Duodenal mucosa (tissue), 2 donors: ENCODE measurements around the gene TMEM95.

Experiments used
- H3K27ac ChIP-seq: one replicate; pipeline ENCODE4 v1.7.0; 2013; ENCODE audit warnings: low read depth, low read length
- H3K27me3 ChIP-seq, 2 donors: one replicate each; pipeline ENCODE4 v1.7.0; 2013; ENCODE audit warnings: low read length in 2 of 2, control low read depth in 1 of 2; ENCODE audit not compliant: insufficient read depth in 2 of 2, control insufficient read depth in 1 of 2
- H3K36me3 ChIP-seq, 2 donors: one replicate each; pipeline ENCODE4 v1.7.0; 2013; ENCODE audit warnings: low read length in 2 of 2, control low read depth in 1 of 2; ENCODE audit not compliant: insufficient read depth in 2 of 2, control insufficient read depth in 1 of 2
- H3K4me1 ChIP-seq, 2 donors: one replicate each; pipeline ENCODE4 v1.7.0; 2013; ENCODE audit warnings: low read length in 2 of 2, control low read depth in 1 of 2; ENCODE audit not compliant: insufficient read depth in 2 of 2, control insufficient read depth in 1 of 2
- H3K4me3 ChIP-seq, 2 donors: one replicate each; pipeline ENCODE4 v1.7.0; 2013; ENCODE audit warnings: low read length in 2 of 2, low read depth in 1 of 2
- H3K9ac ChIP-seq, 2 donors: one replicate each; pipeline ENCODE4 v1.7.0; 2013; ENCODE audit warnings: low read length in 2 of 2, low read depth in 1 of 2
- H3K9me3 ChIP-seq, 2 donors: one replicate each; pipeline ENCODE4 v1.7.0; 2013; ENCODE audit warnings: low read length in 2 of 2, control low read depth in 1 of 2; ENCODE audit not compliant: control insufficient read depth in 1 of 2

Gene TMEM95

DNA sequence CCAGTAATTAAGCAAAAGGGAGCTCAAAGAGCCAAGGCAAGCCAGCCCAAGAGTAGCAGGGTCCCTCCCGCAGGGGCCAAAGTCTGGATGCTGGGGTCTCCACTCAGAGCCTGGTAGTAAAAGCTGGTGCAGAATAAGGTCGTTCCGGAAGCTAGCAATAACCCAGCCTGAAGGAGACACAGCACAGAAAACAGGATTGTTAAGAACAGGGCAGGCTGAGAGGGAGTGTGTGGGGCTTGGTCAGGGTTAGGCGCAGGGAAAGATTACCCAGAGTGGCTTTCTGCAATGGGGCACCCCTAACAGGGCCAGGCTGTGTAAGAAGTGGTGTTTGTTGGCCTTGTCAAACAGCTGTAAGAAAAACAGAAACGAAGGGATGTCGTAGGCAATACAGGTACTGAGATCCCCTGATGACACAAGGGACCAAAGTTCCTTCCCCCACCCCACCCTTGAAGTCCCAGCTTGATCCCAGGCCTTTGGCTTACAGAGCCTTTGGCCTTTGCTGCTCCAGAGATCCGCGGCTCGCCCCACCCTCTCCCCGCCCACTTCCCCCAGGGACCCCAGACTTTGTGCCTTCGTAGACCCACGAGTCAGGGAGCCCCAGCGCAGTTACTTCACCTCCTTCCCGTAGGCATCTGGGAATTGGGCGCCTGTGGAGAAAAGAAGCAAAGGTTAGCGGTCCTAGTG lies 48.2 kb downstream of the TMEM95 start:
- Histone ChIP-seq H3K4me3 (peak overlapping the region; percentile 84 to 86), H3K27ac (peak overlapping the region; percentile 93), H3K9ac (peak overlapping the region; percentile 80 to 84), H3K4me1 (peaks cover 7 to 9% of the 10 kb centered on the region in 2 donors), H3K36me3 (no peaks in the 10 kb centered on the region), H3K9me3 (no peaks in the 10 kb centered on the region), H3K27me3 (peaks cover 0 to 12% of the 10 kb centered on the region in 2 donors)

- H3K4me3 ChIP-seq, result peak overlapping the region; percentile 84 to 86
- H3K27me3 ChIP-seq, result peaks cover under 1 to 12% of the 10 kb centered on the region in 2 donors
- H3K9me3 ChIP-seq, result no peaks in the 10 kb centered on the region
- H3K9ac ChIP-seq, result peak overlapping the region; percentile 80 to 84
- no peaks in the 10 kb centered on the region for H3K36me3 ChIP-seq
- H3K27ac ChIP-seq, result peak overlapping the region; percentile 93
- peaks cover 9% of the 10 kb centered on the region in 2 donors for H3K4me1 ChIP-seq
These were observed 48.7 kb downstream of the TMEM95 start for GRCh38 chr17:7403727-7403976.

- Histone ChIP-seq H3K4me3 (peak within 1 kb of the TSS; percentile 84 to 86), H3K36me3 (no peaks in the 10 kb centered on the region), H3K27ac (peak within 1 kb of the TSS; percentile 93), H3K27me3 (peaks cover 4 to 12% of the 10 kb centered on the region in 2 donors), H3K4me1 (peaks cover 9 to 11% of the 10 kb centered on the region in 2 donors), H3K9ac (peak within 1 kb of the TSS; percentile 80 to 84), H3K9me3 (no peaks in the 10 kb centered on the region)
These were observed 49.2 kb downstream of the TMEM95 start, which contains the start of gene TMEM256 for GRCh38 chr17:7403977-7404736. TSS of gene TMEM256 (minus strand) at chr17:7404097. CDS start at chr17:7404084, 13 bp downstream.

DNA sequence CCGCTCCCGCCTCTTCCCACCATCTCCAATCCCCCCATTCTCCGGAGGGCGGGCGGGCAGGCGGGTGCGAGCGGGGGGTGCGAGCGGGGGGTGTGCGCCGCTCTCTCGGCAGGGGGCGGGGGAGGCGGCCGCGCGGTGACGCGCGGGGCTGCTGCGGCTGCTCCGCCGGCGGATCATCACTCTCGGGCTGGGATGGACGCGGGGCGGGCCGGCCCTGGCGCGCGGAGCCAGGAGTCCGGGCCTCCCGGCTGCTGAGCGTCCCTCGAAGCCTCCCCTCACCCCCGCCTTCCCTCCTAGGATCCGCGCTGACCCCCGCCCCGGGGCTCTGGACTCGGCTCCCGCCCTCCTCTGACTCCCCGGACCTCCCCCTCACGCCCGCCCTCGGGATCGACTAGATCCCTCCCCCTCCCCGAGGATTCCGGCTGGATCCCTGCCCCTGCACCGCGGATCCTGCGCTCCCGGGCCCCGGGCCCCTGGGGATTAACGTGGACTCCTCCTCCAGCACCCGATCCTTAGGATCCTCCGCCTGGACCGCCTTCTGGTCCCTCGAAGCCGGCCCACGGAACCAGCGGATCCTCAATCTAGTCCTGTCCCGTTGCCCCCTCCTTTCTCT lies 49.9 kb downstream of the TMEM95 start:
- no peaks in the 10 kb centered on the region for H3K36me3 ChIP-seq
- H3K9me3 ChIP-seq, result no peaks in the 10 kb centered on the region
- no peak overlapping the region for H3K27ac ChIP-seq
- H3K27me3 ChIP-seq, result peaks cover 4 to 12% of the 10 kb centered on the region in 2 donors
- H3K4me1 ChIP-seq, result peaks cover 9 to 11% of the 10 kb centered on the region in 2 donors
- peak overlapping the region; percentile 51 to 61 for H3K4me3 ChIP-seq
- peak overlapping the region in 1 of 2 donors; percentile 33 for H3K9ac ChIP-seq

DNA sequence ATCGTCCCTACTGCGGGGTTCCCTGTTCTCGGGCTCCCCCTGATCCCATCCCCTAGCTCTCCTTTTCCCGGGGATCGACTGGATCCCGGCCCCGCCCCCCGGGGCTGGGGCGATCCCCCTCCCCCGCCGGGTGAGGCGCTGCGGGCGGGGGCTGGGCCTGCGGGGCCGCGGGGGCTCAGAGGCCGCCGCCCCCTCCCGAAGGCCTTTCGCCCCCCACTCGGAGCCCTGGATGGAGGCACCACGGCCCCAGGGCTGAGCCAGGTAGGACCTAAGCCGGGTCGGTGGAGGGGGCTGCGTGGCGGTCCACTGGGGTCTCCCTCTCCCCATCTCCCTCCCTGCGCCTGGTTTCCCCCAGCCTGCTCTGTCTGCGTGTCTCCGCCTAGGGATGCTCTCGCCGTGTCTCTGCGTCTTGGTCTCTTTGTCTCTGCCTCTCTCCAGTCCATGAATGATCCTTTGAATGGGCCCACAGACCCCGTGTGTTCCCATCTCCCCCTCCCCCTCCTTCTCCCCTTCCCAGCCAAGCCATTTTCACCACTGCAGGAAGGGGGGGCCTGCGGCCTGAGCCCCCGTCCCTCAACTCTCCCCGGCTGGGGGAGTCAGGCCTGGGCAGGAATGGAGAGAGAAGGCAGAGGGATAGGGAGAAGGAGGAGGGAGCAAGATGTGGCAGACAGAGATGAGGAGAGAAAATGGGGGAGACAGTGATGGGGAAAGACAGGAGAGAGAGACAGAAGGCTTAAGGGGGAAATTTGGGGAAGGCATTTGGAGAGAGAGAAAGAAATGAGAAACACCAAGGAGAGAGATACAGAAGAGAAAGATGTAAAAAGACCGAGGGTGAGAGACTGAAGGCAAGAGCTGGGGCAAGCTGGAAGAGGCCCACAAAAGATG lies 50.6 kb downstream of the TMEM95 start:
- no peaks in the 10 kb centered on the region for H3K9me3 ChIP-seq
- peak overlapping the region; percentile 43 to 61 for H3K4me3 ChIP-seq
- H3K9ac ChIP-seq, result peak overlapping the region; percentile 2 to 33
- peaks cover 9 to 11% of the 10 kb centered on the region in 2 donors for H3K4me1 ChIP-seq
- H3K27me3 ChIP-seq, result peaks cover 4 to 12% of the 10 kb centered on the region in 2 donors
- H3K27ac ChIP-seq, result no peak overlapping the region
- H3K36me3 ChIP-seq, result no peaks in the 10 kb centered on the region

DNA sequence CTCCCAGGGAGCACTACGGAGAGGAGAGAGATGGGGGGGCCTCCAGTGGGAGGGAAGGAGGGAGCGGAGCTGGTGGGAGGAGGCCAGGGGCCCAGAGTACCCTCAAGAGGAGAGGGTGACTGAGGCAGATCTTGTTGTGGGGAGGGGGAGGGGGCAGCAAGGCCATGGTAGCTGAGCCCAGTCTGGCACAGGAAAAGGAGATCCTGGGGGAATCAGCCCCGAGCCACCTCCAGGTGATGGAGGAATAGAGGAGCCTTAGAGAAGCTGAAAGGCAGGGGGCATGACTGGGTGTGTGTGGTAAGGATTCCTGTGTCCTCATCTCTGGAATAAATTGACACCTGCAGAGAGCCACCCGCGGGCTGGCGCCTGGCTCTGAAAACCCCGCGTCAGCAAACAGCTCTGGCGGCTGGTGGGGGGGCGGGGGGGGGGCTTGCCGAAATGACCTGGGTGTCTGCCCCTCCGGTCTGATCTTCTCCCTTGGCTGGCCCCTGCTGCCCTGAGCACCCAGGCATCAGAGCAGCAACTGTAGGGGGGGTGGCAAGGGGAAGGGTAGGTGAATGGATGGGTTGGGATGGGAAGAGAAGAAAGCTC lies 51.4 kb downstream of the TMEM95 start:
- Histone ChIP-seq H3K4me1 (peaks cover 9 to 11% of the 10 kb centered on the region in 2 donors), H3K27me3 (peaks cover 4 to 12% of the 10 kb centered on the region in 2 donors), H3K9me3 (no peaks in the 10 kb centered on the region), H3K36me3 (no peaks in the 10 kb centered on the region), H3K9ac (no peak overlapping the region), H3K27ac (no peak overlapping the region), H3K4me3 (no peak overlapping the region)
